HepG2 (cell line): Measurements from ENCODE around the gene ITPR1.

Source experiments
- GTF2F1 ChIP-seq: fragments of 150-350 bp; IDR thresholded peaks from 2 replicates; pipeline ENCODE4 v1.6.1; 2014; ENCODE audit warnings: low read length
- MEIS1 ChIP-seq: sonication (generic); formaldehyde crosslinking; IDR thresholded peaks from 2 replicates; pipeline ENCODE4 v1.9.0; 2021; ENCODE audit warnings: mild to moderate bottlenecking, missing genetic modification reagents, moderate library complexity, borderline replicate concordance
- POLR2A ChIP-seq, 2 experiments: IDR thresholded peaks; 2 replicates each; pipeline ENCODE4 v1.6.1; 2011; ENCODE audit warnings: low read depth in 2 of 2, low read length in 2 of 2, mild to moderate bottlenecking in 1 of 2, moderate library complexity in 1 of 2; ENCODE audit not compliant: insufficient read depth in 1 of 2
- SMARCC2 ChIP-seq: fragments of 450-650 bp; IDR thresholded peaks from 2 replicates; pipeline ENCODE4 v1.6.1; 2017; ENCODE audit warnings: antibody characterized with exemption, mild to moderate bottlenecking
- TARDBP ChIP-seq: sonication (generic); formaldehyde crosslinking; IDR thresholded peaks from 2 replicates; pipeline ENCODE4 v1.8.0; 2022; ENCODE audit warnings: mild to moderate bottlenecking, missing genetic modification reagents
- THRA ChIP-seq: sonication (generic); formaldehyde crosslinking; IDR thresholded peaks from 2 replicates; pipeline ENCODE4 v1.4.0; 2020; ENCODE audit warnings: missing genetic modification reagents, borderline replicate concordance
- U2AF1 ChIP-seq: fragments of 200-400 bp; formaldehyde crosslinking; optimal IDR thresholded peaks from 2 replicates; pipeline ENCODE3; 2017; ENCODE audit warnings: mild to moderate bottlenecking, low read depth, low read length
- ZBTB49 ChIP-seq: sonication (generic); formaldehyde crosslinking; IDR thresholded peaks from 2 replicates; pipeline ENCODE4 v1.4.0; 2020; ENCODE audit warnings: missing genetic modification reagents, borderline replicate concordance
- ZEB1 ChIP-seq: IDR thresholded peaks from 2 replicates; pipeline ENCODE4 v1.6.1; 2012; ENCODE audit warnings: mild to moderate bottlenecking, low read depth, inconsistent platforms; ENCODE audit not compliant: insufficient replicate concordance
- ZNF251 ChIP-seq: sonication (generic); formaldehyde crosslinking; IDR thresholded peaks from 2 replicates; pipeline ENCODE4 v1.9.0; 2021; ENCODE audit warnings: mild to moderate bottlenecking, missing genetic modification reagents
- ZNF660 ChIP-seq: sonication (generic); formaldehyde crosslinking; IDR thresholded peaks from 2 replicates; pipeline ENCODE4 v1.5.1; 2020; ENCODE audit warnings: mild to moderate bottlenecking, low read depth, missing genetic modification reagents, borderline replicate concordance
- TF ChIP-seq, protein P1 (sequence below): sonication (generic); formaldehyde crosslinking; IDR thresholded peaks from 2 replicates; pipeline ENCODE4 v1.8.1; 2022; ENCODE audit warnings: mild to moderate bottlenecking, missing genetic modification reagents
- TF ChIP-seq, protein P2 (sequence below): sonication (generic); formaldehyde crosslinking; IDR thresholded peaks from 2 replicates; pipeline ENCODE4 v1.4.0; 2020; ENCODE audit warnings: low read depth, missing genetic modification reagents

DNA sequence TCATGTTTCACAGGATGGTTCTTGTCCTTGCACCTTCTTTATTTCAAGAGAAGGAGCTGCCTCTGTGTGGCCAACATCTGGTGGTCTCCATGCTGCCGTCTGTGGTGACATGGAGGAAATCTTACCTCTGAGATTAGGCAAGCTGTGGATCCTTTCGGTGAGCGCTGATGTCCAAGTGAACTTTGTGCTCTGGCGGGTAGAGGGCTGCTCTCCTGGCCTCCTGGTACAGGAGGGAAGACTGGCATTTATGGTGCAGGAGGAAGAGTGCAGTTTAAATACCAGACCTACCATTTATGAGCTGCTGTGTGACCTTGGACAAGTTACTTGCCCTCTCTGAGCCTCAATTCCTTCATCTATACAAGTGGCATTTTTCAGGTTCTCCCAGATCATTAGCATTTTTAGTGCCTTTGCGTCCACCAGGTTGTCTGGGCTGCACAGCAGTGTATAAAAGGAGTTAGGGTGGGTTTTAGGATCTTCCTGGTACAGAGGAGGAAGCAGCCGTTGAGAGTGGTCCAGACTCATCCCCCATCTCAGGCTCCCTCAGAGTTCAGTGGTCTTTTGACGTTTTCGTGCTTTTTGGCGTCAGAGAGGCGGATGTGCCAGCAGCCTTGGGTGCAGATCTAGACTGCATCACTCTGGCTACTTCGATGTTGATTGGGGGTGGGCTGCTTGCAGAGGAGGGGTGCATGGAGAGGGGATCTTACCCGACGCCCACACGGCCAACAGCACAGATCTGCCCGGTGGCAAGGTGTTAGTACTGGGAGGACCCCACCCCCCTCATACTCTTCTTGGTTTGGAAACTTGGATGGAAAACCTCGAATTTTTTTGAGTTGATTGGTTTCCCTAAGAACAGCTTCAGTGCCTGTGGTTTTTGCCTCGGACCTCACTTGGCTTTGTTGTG, 162.2 kb downstream of the ITPR1 start:
- TF ChIP-seq ZNF251 (CRISPR knock-in tag) (no peak), POLR2A (IDR thresholded peaks at IDR 0.05; ENCODE audit: insufficient read depth in 1 of 2, low read depth in 2 of 2, low read length in 2 of 2) (no peak), THRA (CRISPR knock-in tag) (no peak), ZEB1 (no peak), SMARCC2 (no peak), TARDBP (no peak), ZNF660 (no peak), GTF2F1 (no peak), MEIS1 (CRISPR knock-in tag) (no peak), ZBTB49 (CRISPR knock-in tag) (no peak), U2AF1 (no peak)
- TF ChIP-seq, protein P1, sequence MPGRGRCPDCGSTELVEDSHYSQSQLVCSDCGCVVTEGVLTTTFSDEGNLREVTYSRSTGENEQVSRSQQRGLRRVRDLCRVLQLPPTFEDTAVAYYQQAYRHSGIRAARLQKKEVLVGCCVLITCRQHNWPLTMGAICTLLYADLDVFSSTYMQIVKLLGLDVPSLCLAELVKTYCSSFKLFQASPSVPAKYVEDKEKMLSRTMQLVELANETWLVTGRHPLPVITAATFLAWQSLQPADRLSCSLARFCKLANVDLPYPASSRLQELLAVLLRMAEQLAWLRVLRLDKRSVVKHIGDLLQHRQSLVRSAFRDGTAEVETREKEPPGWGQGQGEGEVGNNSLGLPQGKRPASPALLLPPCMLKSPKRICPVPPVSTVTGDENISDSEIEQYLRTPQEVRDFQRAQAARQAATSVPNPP (CRISPR knock-in tag): no peak
- TF ChIP-seq, protein P2, sequence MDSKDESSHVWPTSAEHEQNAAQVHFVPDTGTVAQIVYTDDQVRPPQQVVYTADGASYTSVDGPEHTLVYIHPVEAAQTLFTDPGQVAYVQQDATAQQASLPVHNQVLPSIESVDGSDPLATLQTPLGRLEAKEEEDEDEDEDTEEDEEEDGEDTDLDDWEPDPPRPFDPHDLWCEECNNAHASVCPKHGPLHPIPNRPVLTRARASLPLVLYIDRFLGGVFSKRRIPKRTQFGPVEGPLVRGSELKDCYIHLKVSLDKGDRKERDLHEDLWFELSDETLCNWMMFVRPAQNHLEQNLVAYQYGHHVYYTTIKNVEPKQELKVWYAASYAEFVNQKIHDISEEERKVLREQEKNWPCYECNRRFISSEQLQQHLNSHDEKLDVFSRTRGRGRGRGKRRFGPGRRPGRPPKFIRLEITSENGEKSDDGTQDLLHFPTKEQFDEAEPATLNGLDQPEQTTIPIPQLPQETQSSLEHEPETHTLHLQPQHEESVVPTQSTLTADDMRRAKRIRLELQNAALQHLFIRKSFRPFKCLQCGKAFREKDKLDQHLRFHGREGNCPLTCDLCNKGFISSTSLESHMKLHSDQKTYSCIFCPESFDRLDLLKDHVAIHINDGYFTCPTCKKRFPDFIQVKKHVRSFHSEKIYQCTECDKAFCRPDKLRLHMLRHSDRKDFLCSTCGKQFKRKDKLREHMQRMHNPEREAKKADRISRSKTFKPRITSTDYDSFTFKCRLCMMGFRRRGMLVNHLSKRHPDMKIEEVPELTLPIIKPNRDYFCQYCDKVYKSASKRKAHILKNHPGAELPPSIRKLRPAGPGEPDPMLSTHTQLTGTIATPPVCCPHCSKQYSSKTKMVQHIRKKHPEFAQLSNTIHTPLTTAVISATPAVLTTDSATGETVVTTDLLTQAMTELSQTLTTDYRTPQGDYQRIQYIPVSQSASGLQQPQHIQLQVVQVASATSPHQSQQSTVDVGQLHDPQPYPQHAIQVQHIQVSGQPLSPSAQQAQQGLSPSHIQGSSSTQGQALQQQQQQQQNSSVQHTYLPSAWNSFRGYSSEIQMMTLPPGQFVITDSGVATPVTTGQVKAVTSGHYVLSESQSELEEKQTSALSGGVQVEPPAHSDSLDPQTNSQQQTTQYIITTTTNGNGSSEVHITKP (CRISPR knock-in tag): no peak
